WTC11 (cell line): ENCODE results near the gene RBM7. TPM values are rescaled to one million over a fixed set of nuclear protein-coding genes. Genes with fewer than 3 reads are reported as not detected.

Experiments used
- ATAC-seq: fragments of 200-7000 bp; cut with Tn5 transposase; 2 replicates; pipeline ENCODE4 v1.10.0; 2021; ENCODE audit warnings: mild to moderate bottlenecking, moderate library complexity
- CTCF ChIA-PET: fragments of 300-600 bp; sonication (Branson Sonifier 250); formaldehyde crosslinking; loops from one replicate; lab custom pipeline; 2021; ENCODE audit warnings: antibody characterized with exemption; lab: Charles Lee
- POLR2A ChIA-PET: fragments of 350-600 bp; sonication (Branson Sonifier 250); formaldehyde crosslinking; loops from one replicate; lab custom pipeline; 2021; ENCODE audit warnings: antibody characterized with exemption; lab: Charles Lee
- DNase-seq: peaks from one replicate; pipeline ENCODE4 v3.0.0; 2021; ENCODE audit warnings: low spot score
- H3K27ac Mint-ChIP-seq: 2 replicates; pipeline ENCODE4 v1.8.0; 2021; ENCODE audit warnings: mixed read lengths
- H3K27me3 Mint-ChIP-seq: 2 replicates; pipeline ENCODE4 v1.8.0; 2021; ENCODE audit warnings: low read depth, mild to moderate bottlenecking, moderate library complexity, mixed read lengths
- H3K36me3 Mint-ChIP-seq: 2 replicates; pipeline ENCODE4 v1.8.0; 2021; ENCODE audit warnings: mixed read lengths
- H3K4me1 Mint-ChIP-seq: 2 replicates; pipeline ENCODE4 v1.8.0; 2022; ENCODE audit warnings: mixed read lengths
- H3K4me3 Mint-ChIP-seq: 2 replicates; pipeline ENCODE4 v1.8.0; 2021; ENCODE audit warnings: mild to moderate bottlenecking, moderate library complexity, mixed read lengths
- H3K9me3 Mint-ChIP-seq: 2 replicates; pipeline ENCODE4 v1.8.0; 2021; ENCODE audit warnings: mixed read lengths
- CBFB ChIP-seq: sonication (generic); formaldehyde crosslinking; IDR thresholded peaks from 2 replicates; pipeline ENCODE4 v1.8.1; 2022; ENCODE audit warnings: mild to moderate bottlenecking, low read depth, missing genetic modification reagents
- ELF4 ChIP-seq: sonication (generic); formaldehyde crosslinking; IDR thresholded peaks from 2 replicates; pipeline ENCODE4 v1.8.1; 2022; ENCODE audit warnings: low read depth, mild to moderate bottlenecking, moderate library complexity, missing genetic modification reagents
- ESRRA ChIP-seq: sonication (generic); formaldehyde crosslinking; IDR thresholded peaks from 2 replicates; pipeline ENCODE4 v1.8.1; 2022; ENCODE audit warnings: mild to moderate bottlenecking, missing genetic modification reagents, borderline replicate concordance
- FOXK1 ChIP-seq: sonication (generic); formaldehyde crosslinking; IDR thresholded peaks from 2 replicates; pipeline ENCODE4 v1.8.0; 2022; ENCODE audit warnings: mild to moderate bottlenecking, moderate library complexity, missing genetic modification reagents
- GTF2I ChIP-seq: fragments of 250-450 bp; sonication (Bioruptor Pico); conservative IDR thresholded peaks from 2 replicates; pipeline ENCODE4 v1.4.0; 2021; ENCODE audit warnings: mild to moderate bottlenecking
- MXD4 ChIP-seq: fragments of 250-450 bp; sonication (Bioruptor Pico); IDR thresholded peaks from 2 replicates; pipeline ENCODE4 v1.8.0; 2021; ENCODE audit warnings: mild to moderate bottlenecking, moderate library complexity, borderline replicate concordance
- NFATC4 ChIP-seq: fragments of 250-450 bp; sonication (Bioruptor Pico); IDR thresholded peaks from 2 replicates; pipeline ENCODE4 v1.9.0; 2021; ENCODE audit warnings: mild to moderate bottlenecking
- NFE2L1 ChIP-seq: sonication (generic); formaldehyde crosslinking; IDR thresholded peaks from 2 replicates; pipeline ENCODE4 v1.8.1; 2023; ENCODE audit warnings: missing genetic modification reagents
- NFYB ChIP-seq: sonication (generic); formaldehyde crosslinking; conservative IDR thresholded peaks from 2 replicates; pipeline ENCODE4 v1.8.0; 2022; ENCODE audit warnings: low read depth, missing genetic modification reagents
- TCF7 ChIP-seq: sonication (generic); formaldehyde crosslinking; IDR thresholded peaks from 2 replicates; pipeline ENCODE4 v1.8.0; 2022; ENCODE audit warnings: mild to moderate bottlenecking, low read depth, missing genetic modification reagents, moderate library complexity
- TEAD1 ChIP-seq: sonication (generic); formaldehyde crosslinking; IDR thresholded peaks from 2 replicates; pipeline ENCODE4 v1.8.0; 2022; ENCODE audit warnings: mild to moderate bottlenecking, missing genetic modification reagents
- ZNF121 ChIP-seq: sonication (generic); formaldehyde crosslinking; IDR thresholded peaks from 2 replicates; pipeline ENCODE4 v1.8.0; 2023; ENCODE audit warnings: missing genetic modification reagents
- ZNF219 ChIP-seq: sonication (generic); formaldehyde crosslinking; IDR thresholded peaks from 2 replicates; pipeline ENCODE4 v1.8.0; 2023; ENCODE audit warnings: missing genetic modification reagents, mild to moderate bottlenecking, borderline replicate concordance
- ZNF416 ChIP-seq: fragments of 250-450 bp; sonication (Bioruptor Pico); IDR thresholded peaks from 2 replicates; pipeline ENCODE4 v1.9.0; 2021; ENCODE audit warnings: mild to moderate bottlenecking, inconsistent platforms
- total RNA-seq: library from RNA; stranded (reverse); gene quantifications from 3 replicates; pipeline ENCODE4 v1.2.3, GENCODE V29; 2021
- TF ChIP-seq, protein P1 (sequence below): sonication (generic); formaldehyde crosslinking; IDR thresholded peaks from 2 replicates; pipeline ENCODE4 v1.8.1; 2022; ENCODE audit warnings: low read depth, mild to moderate bottlenecking, moderate library complexity, missing genetic modification reagents, borderline replicate concordance
- TF ChIP-seq, protein P2 (sequence below): sonication (generic); formaldehyde crosslinking; IDR thresholded peaks from 2 replicates; pipeline ENCODE4 v1.8.0; 2023; ENCODE audit warnings: missing genetic modification reagents, mild to moderate bottlenecking, borderline replicate concordance
- TF ChIP-seq, protein P3 (sequence below): sonication (generic); formaldehyde crosslinking; IDR thresholded peaks from 2 replicates; pipeline ENCODE4 v1.8.0; 2022; ENCODE audit warnings: mild to moderate bottlenecking, missing genetic modification reagents
- TF ChIP-seq, protein P4 (sequence below): sonication (generic); formaldehyde crosslinking; IDR thresholded peaks from 2 replicates; pipeline ENCODE4 v1.8.0; 2022; ENCODE audit warnings: missing genetic modification reagents
- TF ChIP-seq, protein P5 (sequence below): fragments of 250-450 bp; sonication (Bioruptor Pico); IDR thresholded peaks from 2 replicates; pipeline ENCODE4 v1.9.0; 2021; ENCODE audit warnings: mild to moderate bottlenecking
- TF ChIP-seq, protein P6 (sequence below): sonication (generic); formaldehyde crosslinking; IDR thresholded peaks from 2 replicates; pipeline ENCODE4 v1.8.1; 2023; ENCODE audit warnings: mild to moderate bottlenecking, moderate library complexity, missing genetic modification reagents

RBM7 gene
- total RNA-seq, 1 experiment from 2014 or later = 38.1 TPM

DNA sequence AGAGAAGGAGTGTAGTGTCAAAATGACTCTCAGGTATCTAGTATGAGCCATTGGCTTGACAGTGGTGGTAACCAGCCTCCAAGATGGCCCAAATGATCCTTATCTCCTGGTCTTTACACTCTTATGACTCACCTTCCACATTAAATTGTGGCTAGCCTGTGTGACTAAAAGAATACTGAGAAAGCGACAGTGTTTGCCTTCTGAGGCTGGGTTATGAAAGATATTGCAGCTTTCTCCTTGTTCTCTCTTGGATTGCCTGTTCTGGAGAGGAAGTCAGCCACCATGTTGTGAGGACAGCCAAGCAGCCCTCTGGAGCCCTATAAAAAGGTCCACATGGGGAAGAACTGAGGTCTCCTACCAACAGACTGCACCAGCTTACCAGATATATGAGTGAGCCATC is 16.0 kb upstream of the RBM7 start (continued):
- no peak for TF ChIP-seq ZNF219 (CRISPR knock-in tag)
- no peak for TF ChIP-seq ZNF416 (CRISPR knock-in tag)
- TF ChIP-seq, protein P1, sequence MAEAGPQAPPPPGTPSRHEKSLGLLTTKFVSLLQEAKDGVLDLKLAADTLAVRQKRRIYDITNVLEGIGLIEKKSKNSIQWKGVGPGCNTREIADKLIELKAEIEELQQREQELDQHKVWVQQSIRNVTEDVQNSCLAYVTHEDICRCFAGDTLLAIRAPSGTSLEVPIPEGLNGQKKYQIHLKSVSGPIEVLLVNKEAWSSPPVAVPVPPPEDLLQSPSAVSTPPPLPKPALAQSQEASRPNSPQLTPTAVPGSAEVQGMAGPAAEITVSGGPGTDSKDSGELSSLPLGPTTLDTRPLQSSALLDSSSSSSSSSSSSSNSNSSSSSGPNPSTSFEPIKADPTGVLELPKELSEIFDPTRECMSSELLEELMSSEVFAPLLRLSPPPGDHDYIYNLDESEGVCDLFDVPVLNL (CRISPR knock-in tag) = no peak
- TF ChIP-seq, protein P2, sequence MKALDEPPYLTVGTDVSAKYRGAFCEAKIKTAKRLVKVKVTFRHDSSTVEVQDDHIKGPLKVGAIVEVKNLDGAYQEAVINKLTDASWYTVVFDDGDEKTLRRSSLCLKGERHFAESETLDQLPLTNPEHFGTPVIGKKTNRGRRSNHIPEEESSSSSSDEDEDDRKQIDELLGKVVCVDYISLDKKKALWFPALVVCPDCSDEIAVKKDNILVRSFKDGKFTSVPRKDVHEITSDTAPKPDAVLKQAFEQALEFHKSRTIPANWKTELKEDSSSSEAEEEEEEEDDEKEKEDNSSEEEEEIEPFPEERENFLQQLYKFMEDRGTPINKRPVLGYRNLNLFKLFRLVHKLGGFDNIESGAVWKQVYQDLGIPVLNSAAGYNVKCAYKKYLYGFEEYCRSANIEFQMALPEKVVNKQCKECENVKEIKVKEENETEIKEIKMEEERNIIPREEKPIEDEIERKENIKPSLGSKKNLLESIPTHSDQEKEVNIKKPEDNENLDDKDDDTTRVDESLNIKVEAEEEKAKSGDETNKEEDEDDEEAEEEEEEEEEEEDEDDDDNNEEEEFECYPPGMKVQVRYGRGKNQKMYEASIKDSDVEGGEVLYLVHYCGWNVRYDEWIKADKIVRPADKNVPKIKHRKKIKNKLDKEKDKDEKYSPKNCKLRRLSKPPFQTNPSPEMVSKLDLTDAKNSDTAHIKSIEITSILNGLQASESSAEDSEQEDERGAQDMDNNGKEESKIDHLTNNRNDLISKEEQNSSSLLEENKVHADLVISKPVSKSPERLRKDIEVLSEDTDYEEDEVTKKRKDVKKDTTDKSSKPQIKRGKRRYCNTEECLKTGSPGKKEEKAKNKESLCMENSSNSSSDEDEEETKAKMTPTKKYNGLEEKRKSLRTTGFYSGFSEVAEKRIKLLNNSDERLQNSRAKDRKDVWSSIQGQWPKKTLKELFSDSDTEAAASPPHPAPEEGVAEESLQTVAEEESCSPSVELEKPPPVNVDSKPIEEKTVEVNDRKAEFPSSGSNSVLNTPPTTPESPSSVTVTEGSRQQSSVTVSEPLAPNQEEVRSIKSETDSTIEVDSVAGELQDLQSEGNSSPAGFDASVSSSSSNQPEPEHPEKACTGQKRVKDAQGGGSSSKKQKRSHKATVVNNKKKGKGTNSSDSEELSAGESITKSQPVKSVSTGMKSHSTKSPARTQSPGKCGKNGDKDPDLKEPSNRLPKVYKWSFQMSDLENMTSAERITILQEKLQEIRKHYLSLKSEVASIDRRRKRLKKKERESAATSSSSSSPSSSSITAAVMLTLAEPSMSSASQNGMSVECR (CRISPR knock-in tag) = no peak
- TF ChIP-seq FOXK1 = no peak
- TF ChIP-seq ZNF121 (CRISPR knock-in tag) = no peak
- no peak for TF ChIP-seq NFE2L1 (CRISPR knock-in tag)
- TF ChIP-seq NFYB (CRISPR knock-in tag) = no peak
- TF ChIP-seq, protein P3, sequence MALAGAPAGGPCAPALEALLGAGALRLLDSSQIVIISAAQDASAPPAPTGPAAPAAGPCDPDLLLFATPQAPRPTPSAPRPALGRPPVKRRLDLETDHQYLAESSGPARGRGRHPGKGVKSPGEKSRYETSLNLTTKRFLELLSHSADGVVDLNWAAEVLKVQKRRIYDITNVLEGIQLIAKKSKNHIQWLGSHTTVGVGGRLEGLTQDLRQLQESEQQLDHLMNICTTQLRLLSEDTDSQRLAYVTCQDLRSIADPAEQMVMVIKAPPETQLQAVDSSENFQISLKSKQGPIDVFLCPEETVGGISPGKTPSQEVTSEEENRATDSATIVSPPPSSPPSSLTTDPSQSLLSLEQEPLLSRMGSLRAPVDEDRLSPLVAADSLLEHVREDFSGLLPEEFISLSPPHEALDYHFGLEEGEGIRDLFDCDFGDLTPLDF = no peak
- TF ChIP-seq CBFB (CRISPR knock-in tag) = no peak

DNA sequence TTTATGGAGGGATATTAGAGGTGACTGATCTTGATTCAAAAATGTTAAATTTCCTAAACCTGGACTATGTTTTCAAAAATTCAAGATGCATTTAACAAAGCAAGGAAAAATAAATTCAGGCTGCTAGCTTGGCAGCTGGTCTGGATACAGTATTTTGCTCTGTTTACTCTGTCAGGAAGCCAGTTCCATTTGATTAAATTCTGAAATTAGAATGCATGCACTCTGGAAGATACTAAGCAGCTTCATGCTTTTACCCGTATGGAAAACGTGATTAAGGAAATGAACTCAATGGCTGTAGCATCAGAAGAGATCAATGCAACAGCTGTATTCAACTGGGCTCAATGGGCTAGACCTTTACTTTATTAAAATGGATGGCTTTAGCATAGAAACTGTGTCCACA is 14.3 kb upstream of the RBM7 start:
- no peaks in the 10 kb centered on the region for H3K4me1 Mint-ChIP-seq
- no peaks in the 10 kb centered on the region; the same call in 1 of the 2 replicates for H3K27me3 Mint-ChIP-seq
- no peak overlapping the region for H3K4me3 Mint-ChIP-seq
- CTCF ChIA-PET = interaction anchor here (0.9 kb wide), 1 partner anchor 10 kb away, joined by 3 read pairs; no protein-coding TSS in a partner anchor
- POLR2A ChIA-PET = no interaction called here
- peaks cover 18% of the 10 kb centered on the region for H3K9me3 Mint-ChIP-seq
- H3K27ac Mint-ChIP-seq = no peak overlapping the region
- peaks cover 4% of the 10 kb centered on the region; the same call in 1 of the 2 replicates for H3K36me3 Mint-ChIP-seq
- DNase-seq (no peak), ATAC-seq (no peak)
- TF ChIP-seq TEAD1 (CRISPR knock-in tag) (no peak), GTF2I (no peak), ELF4 (CRISPR knock-in tag) (no peak), NFATC4 (CRISPR knock-in tag) (no peak), MXD4 (CRISPR knock-in tag) (no peak), ESRRA (CRISPR knock-in tag) (no peak), TCF7 (CRISPR knock-in tag) (no peak)
- TF ChIP-seq, protein P4, sequence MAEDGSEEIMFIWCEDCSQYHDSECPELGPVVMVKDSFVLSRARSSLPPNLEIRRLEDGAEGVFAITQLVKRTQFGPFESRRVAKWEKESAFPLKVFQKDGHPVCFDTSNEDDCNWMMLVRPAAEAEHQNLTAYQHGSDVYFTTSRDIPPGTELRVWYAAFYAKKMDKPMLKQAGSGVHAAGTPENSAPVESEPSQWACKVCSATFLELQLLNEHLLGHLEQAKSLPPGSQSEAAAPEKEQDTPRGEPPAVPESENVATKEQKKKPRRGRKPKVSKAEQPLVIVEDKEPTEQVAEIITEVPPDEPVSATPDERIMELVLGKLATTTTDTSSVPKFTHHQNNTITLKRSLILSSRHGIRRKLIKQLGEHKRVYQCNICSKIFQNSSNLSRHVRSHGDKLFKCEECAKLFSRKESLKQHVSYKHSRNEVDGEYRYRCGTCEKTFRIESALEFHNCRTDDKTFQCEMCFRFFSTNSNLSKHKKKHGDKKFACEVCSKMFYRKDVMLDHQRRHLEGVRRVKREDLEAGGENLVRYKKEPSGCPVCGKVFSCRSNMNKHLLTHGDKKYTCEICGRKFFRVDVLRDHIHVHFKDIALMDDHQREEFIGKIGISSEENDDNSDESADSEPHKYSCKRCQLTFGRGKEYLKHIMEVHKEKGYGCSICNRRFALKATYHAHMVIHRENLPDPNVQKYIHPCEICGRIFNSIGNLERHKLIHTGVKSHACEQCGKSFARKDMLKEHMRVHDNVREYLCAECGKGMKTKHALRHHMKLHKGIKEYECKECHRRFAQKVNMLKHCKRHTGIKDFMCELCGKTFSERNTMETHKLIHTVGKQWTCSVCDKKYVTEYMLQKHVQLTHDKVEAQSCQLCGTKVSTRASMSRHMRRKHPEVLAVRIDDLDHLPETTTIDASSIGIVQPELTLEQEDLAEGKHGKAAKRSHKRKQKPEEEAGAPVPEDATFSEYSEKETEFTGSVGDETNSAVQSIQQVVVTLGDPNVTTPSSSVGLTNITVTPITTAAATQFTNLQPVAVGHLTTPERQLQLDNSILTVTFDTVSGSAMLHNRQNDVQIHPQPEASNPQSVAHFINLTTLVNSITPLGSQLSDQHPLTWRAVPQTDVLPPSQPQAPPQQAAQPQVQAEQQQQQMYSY (CRISPR knock-in tag) = no peak
- TF ChIP-seq, protein P5, sequence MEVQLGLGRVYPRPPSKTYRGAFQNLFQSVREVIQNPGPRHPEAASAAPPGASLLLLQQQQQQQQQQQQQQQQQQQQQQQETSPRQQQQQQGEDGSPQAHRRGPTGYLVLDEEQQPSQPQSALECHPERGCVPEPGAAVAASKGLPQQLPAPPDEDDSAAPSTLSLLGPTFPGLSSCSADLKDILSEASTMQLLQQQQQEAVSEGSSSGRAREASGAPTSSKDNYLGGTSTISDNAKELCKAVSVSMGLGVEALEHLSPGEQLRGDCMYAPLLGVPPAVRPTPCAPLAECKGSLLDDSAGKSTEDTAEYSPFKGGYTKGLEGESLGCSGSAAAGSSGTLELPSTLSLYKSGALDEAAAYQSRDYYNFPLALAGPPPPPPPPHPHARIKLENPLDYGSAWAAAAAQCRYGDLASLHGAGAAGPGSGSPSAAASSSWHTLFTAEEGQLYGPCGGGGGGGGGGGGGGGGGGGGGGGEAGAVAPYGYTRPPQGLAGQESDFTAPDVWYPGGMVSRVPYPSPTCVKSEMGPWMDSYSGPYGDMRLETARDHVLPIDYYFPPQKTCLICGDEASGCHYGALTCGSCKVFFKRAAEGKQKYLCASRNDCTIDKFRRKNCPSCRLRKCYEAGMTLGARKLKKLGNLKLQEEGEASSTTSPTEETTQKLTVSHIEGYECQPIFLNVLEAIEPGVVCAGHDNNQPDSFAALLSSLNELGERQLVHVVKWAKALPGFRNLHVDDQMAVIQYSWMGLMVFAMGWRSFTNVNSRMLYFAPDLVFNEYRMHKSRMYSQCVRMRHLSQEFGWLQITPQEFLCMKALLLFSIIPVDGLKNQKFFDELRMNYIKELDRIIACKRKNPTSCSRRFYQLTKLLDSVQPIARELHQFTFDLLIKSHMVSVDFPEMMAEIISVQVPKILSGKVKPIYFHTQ (CRISPR knock-in tag) = no peak
- TF ChIP-seq, protein P6, sequence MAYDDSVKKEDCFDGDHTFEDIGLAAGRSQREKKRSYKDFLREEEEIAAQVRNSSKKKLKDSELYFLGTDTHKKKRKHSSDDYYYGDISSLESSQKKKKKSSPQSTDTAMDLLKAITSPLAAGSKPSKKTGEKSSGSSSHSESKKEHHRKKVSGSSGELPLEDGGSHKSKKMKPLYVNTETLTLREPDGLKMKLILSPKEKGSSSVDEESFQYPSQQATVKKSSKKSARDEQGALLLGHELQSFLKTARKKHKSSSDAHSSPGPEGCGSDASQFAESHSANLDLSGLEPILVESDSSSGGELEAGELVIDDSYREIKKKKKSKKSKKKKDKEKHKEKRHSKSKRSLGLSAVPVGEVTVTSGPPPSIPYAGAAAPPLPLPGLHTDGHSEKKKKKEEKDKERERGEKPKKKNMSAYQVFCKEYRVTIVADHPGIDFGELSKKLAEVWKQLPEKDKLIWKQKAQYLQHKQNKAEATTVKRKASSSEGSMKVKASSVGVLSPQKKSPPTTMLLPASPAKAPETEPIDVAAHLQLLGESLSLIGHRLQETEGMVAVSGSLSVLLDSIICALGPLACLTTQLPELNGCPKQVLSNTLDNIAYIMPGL (CRISPR knock-in tag) = no peak
